ENCODE results near the gene PFN3. TPM values are rescaled to one million over a fixed set of nuclear protein-coding genes. Genes with fewer than 3 reads are reported as not detected.

PFN3 gene, protein sequence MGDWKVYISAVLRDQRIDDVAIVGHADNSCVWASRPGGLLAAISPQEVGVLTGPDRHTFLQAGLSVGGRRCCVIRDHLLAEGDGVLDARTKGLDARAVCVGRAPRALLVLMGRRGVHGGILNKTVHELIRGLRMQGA
- not detected in 5 replicates for total RNA-seq (2022; extraction: Qiagen RNA extraction; ENCODE audit: low read depth)

GRCh38 chr5:177399997-177400868 is at the start of gene PFN3:
Gene PFN3 (minus strand): TSS chr5:177400661. CDS start chr5:177400576, 85 bp downstream.

DNA sequence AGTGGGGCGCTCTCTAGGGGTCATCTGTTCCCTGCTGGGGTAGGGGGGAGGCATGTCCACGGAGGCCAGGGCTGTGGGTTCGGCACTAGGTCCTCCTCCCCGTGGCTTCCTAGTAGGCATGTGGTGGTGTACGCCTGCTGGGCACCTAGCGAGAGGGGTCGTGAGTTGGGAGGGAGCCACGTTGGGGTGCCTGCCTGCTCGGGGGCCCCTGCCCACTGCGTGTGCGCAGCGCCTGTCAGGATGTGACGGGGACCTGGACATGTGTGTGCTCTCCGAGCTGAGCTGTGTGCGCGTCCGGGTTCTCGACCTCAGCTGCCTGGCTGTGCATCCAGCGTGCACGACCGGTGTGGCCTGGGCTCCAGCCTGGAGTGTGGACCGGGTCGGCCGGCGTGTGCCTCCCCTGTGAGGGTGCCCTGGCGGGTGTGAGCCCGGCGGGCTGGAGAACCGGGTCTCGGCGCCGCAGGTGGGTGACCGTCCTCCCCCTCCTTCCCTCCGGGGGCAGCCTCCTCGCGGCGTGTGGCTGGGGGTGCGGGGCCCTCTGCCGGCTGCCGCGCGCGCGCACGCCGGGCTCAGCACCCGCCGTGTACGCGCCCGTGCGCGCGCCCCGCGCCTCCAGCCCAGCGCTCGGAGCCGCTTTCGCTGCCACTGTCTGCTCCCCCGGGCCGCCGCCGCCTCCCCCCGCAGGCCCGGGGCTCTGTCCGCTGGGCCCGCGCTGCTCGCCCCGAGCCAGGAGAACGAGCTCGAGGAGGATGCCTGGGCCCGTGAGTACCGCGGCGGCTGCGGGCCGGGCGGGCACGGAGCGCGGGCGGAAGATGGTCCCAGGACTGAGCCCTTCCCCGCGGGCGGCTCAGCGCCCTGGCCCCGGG is 46.0 kb upstream of the PFN3 start, which contains the start of gene PRR7:
TSS of gene PRR7 (plus strand) at position 615 of the 866 bp plus-strand sequence. CDS start 8,254 bp downstream, outside the sequence.

DNA sequence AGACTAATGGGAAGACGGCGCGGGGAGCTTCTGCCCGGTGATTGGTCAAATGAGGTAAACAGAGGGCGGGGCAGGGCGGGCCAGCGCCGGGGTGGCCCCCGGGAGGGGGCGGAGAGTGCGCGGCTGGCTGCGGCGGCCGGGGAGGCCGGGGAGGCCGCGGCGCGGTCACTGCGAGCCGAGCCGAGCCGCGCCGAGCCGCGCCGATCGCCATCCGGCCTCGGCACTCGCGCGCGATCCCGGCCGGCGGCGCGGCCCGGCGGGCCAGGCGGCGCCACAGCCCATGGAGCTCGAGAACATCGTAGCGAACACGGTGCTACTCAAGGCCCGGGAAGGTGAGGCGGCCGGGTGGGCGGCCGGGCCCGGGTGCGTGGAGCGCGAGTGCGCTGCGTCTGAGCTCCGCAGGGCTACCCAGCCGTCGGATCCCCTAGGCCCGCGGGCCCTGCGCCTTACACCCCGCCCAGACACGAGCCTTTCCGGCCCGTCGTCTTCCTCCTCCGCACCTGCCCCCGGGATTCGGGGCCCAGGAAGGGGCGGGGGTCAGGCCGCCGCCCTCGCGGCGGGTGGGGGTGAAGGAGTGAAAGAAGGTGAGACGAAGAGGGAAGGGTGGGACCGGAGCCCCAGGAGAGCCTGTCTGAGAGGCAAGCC is 26.2 kb upstream of the PFN3 start, which contains the start of gene GRK6:
TSS of gene GRK6 (plus strand) at position 111 of the 645 bp plus-strand sequence. CDS start at position 281, 170 bp downstream.

GRCh38 chr5:177409043-177409801 is 8.8 kb upstream of the PFN3 start, which contains the start of gene F12:
Gene F12 (minus strand): TSS chr5:177409564. CDS start chr5:177409527, 37 bp downstream.

GRCh38 chr5:177384134-177384533 is 16.3 kb downstream of the PFN3 start, which contains the start of gene SLC34A1:
Gene SLC34A1 (plus strand): TSS chr5:177384434. CDS start chr5:177385742, 1,308 bp downstream.

GRCh38 chr5:177357459-177358351 is 42.8 kb downstream of the PFN3 start, which contains the start of gene RGS14:
Gene RGS14 (plus strand): TSS chr5:177357924. CDS start chr5:177358025, 101 bp downstream.

GRCh38 chr5:177351392-177352329 is 48.8 kb downstream of the PFN3 start, which contains the start of gene LMAN2:
Gene LMAN2 (minus strand): TSS chr5:177351668. CDS start chr5:177351647, 21 bp downstream.

Other genes with a start within 250 kb of the PFN3 start
- gene RAB24, start 96.9 kb downstream of the PFN3 start, total RNA-seq (2022; extraction: Qiagen RNA extraction; ENCODE audit: low read depth) = 22.5 to 26.9 TPM (median 24.5 TPM) in 5 replicates
- gene PRELID1, start 96.9 kb downstream of the PFN3 start, total RNA-seq (2022; extraction: Qiagen RNA extraction; ENCODE audit: low read depth) = 304 to 397 TPM (median 381 TPM) in 5 replicates
- gene MXD3, start 88.8 kb downstream of the PFN3 start, total RNA-seq (2022; extraction: Qiagen RNA extraction; ENCODE audit: low read depth) = 14.2 to 18.0 TPM (median 16.0 TPM) in 5 replicates
- 184 to 212 TPM (median 199 TPM) in 5 replicates for gene LMAN2, start 49.0 kb downstream of the PFN3 start, total RNA-seq (2022; extraction: Qiagen RNA extraction; ENCODE audit: low read depth)
- gene RGS14, start 42.7 kb downstream of the PFN3 start, total RNA-seq (2022; extraction: Qiagen RNA extraction; ENCODE audit: low read depth) = 2.3 to 7.2 TPM (median 5.4 TPM) in 5 replicates
- not detected in 5 replicates for gene SLC34A1, start 16.2 kb downstream of the PFN3 start, total RNA-seq (2022; extraction: Qiagen RNA extraction; ENCODE audit: low read depth)
- gene F12, start 8.9 kb upstream of the PFN3 start, total RNA-seq (2022; extraction: Qiagen RNA extraction; ENCODE audit: low read depth) = 14.3 to 24.6 TPM (median 22.9 TPM) in 5 replicates
- gene GRK6, start 26.0 kb upstream of the PFN3 start, total RNA-seq (2022; extraction: Qiagen RNA extraction; ENCODE audit: low read depth) = 18.6 to 27.2 TPM (median 25.2 TPM) in 5 replicates
- 18.7 to 32.3 TPM (median 31.1 TPM) in 5 replicates for gene PRR7, start 46.2 kb upstream of the PFN3 start, total RNA-seq (2022; extraction: Qiagen RNA extraction; ENCODE audit: low read depth)
- gene DBN1, start 73.0 kb upstream of the PFN3 start, total RNA-seq (2022; extraction: Qiagen RNA extraction; ENCODE audit: low read depth) = 54.5 to 69.5 TPM (median 65.6 TPM) in 5 replicates
- 65.9 to 84.5 TPM (median 83.1 TPM) in 5 replicates for gene PDLIM7, start 96.9 kb upstream of the PFN3 start, total RNA-seq (2022; extraction: Qiagen RNA extraction; ENCODE audit: low read depth)
- gene DOK3, start 109.2 kb upstream of the PFN3 start, total RNA-seq (2022; extraction: Qiagen RNA extraction; ENCODE audit: low read depth) = 2.4 to 5.6 TPM (median 4.3 TPM) in 5 replicates
- 84.7 to 106 TPM (median 101 TPM) in 5 replicates for gene DDX41, start 116.3 kb upstream of the PFN3 start, total RNA-seq (2022; extraction: Qiagen RNA extraction; ENCODE audit: low read depth)
- 16.9 to 28.1 TPM (median 26.8 TPM) in 5 replicates for gene FAM193B, start 153.9 kb upstream of the PFN3 start, total RNA-seq (2022; extraction: Qiagen RNA extraction; ENCODE audit: low read depth)
- 273 to 293 TPM (median 280 TPM) in 5 replicates for gene TMED9, start 191.5 kb upstream of the PFN3 start, total RNA-seq (2022; extraction: Qiagen RNA extraction; ENCODE audit: low read depth)
- gene B4GALT7, start 199.5 kb upstream of the PFN3 start, total RNA-seq (2022; extraction: Qiagen RNA extraction; ENCODE audit: low read depth) = 21.4 to 28.5 TPM (median 25.7 TPM) in 5 replicates